Neural crest cell (in vitro differentiated cells): ENCODE measurements around the gene UBE2I. TPM values are rescaled to one million over a fixed set of nuclear protein-coding genes. Genes with fewer than 3 reads are reported as not detected.

Experiments
- DNase-seq: peaks from one replicate; pipeline ENCODE4 v3.0.0; 2021; ENCODE audit warnings: low read depth, mixed read lengths, low spot score
- H3K27ac Mint-ChIP-seq: one replicate; pipeline ENCODE4 v1.8.0; 2021; ENCODE audit warnings: mild to moderate bottlenecking, mixed read lengths; ENCODE audit not compliant: unreplicated experiment
- H3K27me3 Mint-ChIP-seq: 2 replicates; pipeline ENCODE4 v1.8.0; 2021; ENCODE audit warnings: low read depth, mild to moderate bottlenecking, mixed read lengths
- H3K36me3 Mint-ChIP-seq: 2 replicates; pipeline ENCODE4 v1.8.0; 2021; ENCODE audit warnings: low read depth, mild to moderate bottlenecking, mixed read lengths
- H3K4me1 Mint-ChIP-seq: 2 replicates; pipeline ENCODE4 v1.8.0; 2021; ENCODE audit warnings: mixed read lengths
- H3K4me3 Mint-ChIP-seq: one replicate; pipeline ENCODE4 v1.8.0; 2021; ENCODE audit warnings: mild to moderate bottlenecking, mixed read lengths
- H3K9me3 Mint-ChIP-seq: 2 replicates; pipeline ENCODE4 v1.8.0; 2021; ENCODE audit warnings: mixed read lengths
- total RNA-seq: library from RNA; stranded (reverse); gene quantifications from 2 replicates; pipeline ENCODE4 v1.2.1, GENCODE V29; 2021
- TF ChIP-seq, protein P1 (sequence below): fragments of 200-600 bp; sonication (generic); conservative IDR thresholded peaks from 2 replicates; pipeline ENCODE4 v1.5.0; 2021; ENCODE audit warnings: antibody characterized with exemption, mild to moderate bottlenecking

Gene UBE2I
- total RNA-seq, 1 donor from 2014 or later = 301 TPM

- Mint-ChIP-seq H3K36me3 (peaks cover 4% of the 10 kb centered on the region), H3K9me3 (no peaks in the 10 kb centered on the region), H3K27me3 (peaks cover 6% of the 10 kb centered on the region), H3K4me3 (peak overlapping the region; percentile 81), H3K4me1 (peaks cover 14% of the 10 kb centered on the region), H3K27ac (no peak overlapping the region)
- TF ChIP-seq, protein P1, sequence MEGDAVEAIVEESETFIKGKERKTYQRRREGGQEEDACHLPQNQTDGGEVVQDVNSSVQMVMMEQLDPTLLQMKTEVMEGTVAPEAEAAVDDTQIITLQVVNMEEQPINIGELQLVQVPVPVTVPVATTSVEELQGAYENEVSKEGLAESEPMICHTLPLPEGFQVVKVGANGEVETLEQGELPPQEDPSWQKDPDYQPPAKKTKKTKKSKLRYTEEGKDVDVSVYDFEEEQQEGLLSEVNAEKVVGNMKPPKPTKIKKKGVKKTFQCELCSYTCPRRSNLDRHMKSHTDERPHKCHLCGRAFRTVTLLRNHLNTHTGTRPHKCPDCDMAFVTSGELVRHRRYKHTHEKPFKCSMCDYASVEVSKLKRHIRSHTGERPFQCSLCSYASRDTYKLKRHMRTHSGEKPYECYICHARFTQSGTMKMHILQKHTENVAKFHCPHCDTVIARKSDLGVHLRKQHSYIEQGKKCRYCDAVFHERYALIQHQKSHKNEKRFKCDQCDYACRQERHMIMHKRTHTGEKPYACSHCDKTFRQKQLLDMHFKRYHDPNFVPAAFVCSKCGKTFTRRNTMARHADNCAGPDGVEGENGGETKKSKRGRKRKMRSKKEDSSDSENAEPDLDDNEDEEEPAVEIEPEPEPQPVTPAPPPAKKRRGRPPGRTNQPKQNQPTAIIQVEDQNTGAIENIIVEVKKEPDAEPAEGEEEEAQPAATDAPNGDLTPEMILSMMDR = no peak
- no peak for DNase-seq
These were observed 41.3 kb downstream of the UBE2I start for GRCh38 chr16:1350691-1351090.

DNA sequence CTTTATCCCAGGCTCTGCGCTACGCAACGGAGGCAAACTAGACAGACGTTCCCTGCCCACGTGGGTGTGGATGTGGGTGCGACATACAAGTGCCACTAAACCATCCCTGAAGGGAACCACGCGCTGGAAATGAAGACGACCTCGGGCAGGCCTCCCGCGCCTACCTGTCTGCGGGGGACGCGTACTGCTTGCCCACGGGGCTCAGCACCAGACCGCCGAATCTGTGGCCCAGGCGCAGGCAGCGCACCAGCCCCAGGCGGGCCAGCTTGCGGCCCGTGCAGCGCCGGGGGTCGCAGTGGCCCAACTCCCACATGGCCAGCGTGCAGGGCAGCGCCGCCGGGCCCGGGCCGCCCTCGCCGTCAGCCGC, 41.8 kb downstream of the UBE2I start:
- Mint-ChIP-seq H3K4me1 (peaks cover 14% of the 10 kb centered on the region), H3K27ac (no peak overlapping the region), H3K9me3 (no peaks in the 10 kb centered on the region), H3K27me3 (peaks cover 6% of the 10 kb centered on the region), H3K36me3 (peaks cover 4% of the 10 kb centered on the region), H3K4me3 (peak overlapping the region; percentile 81)
- DNase-seq = no peak
- TF ChIP-seq, protein P1 = no peak

DNA sequence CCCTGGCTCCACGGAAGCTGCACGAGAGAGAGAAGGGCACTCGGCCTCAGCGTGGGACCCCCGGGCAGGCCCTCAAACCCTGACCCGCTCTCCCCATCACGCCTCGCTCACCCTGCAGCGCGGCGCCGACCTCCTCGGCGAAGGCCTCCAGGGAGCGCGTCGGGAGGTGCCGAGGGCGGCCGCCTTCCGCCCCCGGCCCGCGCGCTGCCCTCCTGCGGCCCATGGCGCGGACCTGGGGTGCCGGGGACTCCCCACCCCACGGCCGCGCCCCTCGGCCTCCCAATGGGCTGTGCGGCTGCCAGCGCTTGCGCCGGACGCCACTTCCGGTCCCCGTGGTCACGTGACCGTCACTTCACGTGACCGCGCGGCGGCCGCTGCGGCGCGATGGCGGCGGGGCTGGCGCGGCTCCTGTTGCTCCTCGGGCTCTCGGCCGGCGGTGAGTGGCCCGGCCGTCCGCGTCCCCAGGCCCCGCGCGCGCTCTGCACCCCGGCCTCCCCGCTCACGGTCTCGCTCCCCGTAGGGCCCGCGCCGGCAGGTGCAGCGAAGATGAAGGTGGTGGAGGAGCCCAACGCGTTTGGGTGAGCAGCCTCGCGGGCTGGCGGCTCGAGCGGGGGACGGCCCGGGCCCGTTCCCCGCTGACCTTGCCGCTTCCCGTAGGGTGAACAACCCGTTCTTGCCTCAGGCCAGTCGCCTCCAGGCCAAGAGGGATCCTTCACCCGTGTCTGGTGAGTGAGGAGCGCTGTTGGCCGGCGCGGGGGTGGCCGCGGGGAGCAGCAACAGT, 42.3 kb downstream of the UBE2I start, which contains the start of the genes GNPTG and TSR3:
TSS of gene GNPTG (plus strand) at position 350 of the 781 bp plus-strand sequence. CDS start at position 385, 35 bp downstream.
TSS of gene TSR3 (minus strand) at position 297 of the 781 bp plus-strand sequence. CDS start at position 223, 74 bp downstream.
- Mint-ChIP-seq H3K4me3 (peak within 1 kb of the TSS; percentile 89), H3K9me3 (no peaks in the 10 kb centered on the region), H3K27ac (no peak within 1 kb of the TSS), H3K4me1 (peaks cover 14% of the 10 kb centered on the region), H3K36me3 (peaks cover 4% of the 10 kb centered on the region), H3K27me3 (peaks cover 6% of the 10 kb centered on the region)
- DNase-seq = peak; percentile 80
- TF ChIP-seq, protein P1 = no peak

GRCh38 chr16:1354815-1355540, 45.5 kb downstream of the UBE2I start:
- Mint-ChIP-seq H3K4me1 (peaks cover 14% of the 10 kb centered on the region), H3K4me3 (peak overlapping the region; percentile 79), H3K36me3 (peaks cover 4% of the 10 kb centered on the region), H3K27ac (no peak overlapping the region), H3K27me3 (peaks cover 6% of the 10 kb centered on the region), H3K9me3 (no peaks in the 10 kb centered on the region)
- no peak for DNase-seq
- TF ChIP-seq, protein P1 = no peak

DNA sequence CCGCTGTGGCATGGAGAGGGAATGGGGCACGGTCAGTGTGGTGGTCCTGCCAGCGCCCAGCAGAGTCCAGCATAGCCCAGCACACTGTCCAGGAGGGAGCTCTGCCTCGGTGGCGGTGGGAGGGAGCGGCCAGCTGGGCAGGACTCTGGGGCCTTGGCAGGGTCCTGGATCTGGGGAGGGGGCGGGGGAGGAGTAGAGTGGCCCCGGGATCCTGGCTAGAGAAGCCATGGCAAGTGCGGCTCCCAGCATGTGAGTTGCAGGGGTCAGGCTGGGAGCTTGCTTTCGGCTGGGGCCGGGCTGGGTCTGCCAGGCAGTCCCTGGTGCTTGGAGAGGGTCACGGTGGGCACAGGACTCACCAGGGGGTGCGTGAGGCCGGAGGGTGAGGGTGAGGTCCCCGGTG, 46.2 kb downstream of the UBE2I start:
- H3K27ac Mint-ChIP-seq = no peak overlapping the region
- TF ChIP-seq, protein P1 = no peak

More for the DNA sequence above, 46.2 kb downstream of the UBE2I start:
- Mint-ChIP-seq H3K36me3 (peaks cover 4% of the 10 kb centered on the region), H3K9me3 (no peaks in the 10 kb centered on the region), H3K4me1 (peaks cover 14% of the 10 kb centered on the region), H3K27me3 (peaks cover 6% of the 10 kb centered on the region), H3K4me3 (no peak overlapping the region)
- no peak for DNase-seq
